Measurements from ENCODE around the gene PARM1. TPM values are rescaled to one million over a fixed set of nuclear protein-coding genes. Genes with fewer than 3 reads are reported as not detected.

Gene PARM1
- total and polyA plus RNA-seq, 7 donors: 21.9 to 107 (median 41.7) TPM

DNA sequence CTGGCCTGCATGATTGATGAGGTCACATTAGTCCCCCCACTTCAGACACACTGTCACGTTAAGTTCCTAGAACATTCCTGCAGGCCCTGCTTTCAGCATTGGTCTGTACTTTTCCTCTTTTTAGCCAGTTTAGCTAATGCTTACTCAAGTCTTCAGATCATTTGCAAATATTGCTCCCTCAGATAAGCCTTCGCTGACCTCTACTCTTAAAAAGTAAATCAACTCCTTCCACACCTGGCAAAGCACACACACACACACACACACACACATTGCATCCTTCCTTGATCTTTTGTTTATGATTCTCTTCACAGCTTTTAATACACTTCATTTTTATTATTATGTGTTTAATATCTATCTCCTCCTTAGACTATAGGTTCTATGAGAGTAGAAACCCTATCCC, 31.4 kb downstream of the PARM1 start:
- H3K27me3 ChIP-seq: no peaks in the 10 kb centered on the region
- DNase-seq: no peak
- intact Hi-C loops (cut with DNase I): no loop called here
- no peak overlapping the region for H3K4me3 ChIP-seq
- no peak overlapping the region for H3K27ac ChIP-seq
- H3K9me3 ChIP-seq: no peaks in the 10 kb centered on the region
- 86 to 87% methylated on average over 2 of the region's 2 CpGs for WGBS, 2 donors
- peaks cover 0 to 18% (median 12%) of the 10 kb centered on the region in 4 donors for H3K4me1 ChIP-seq
- no peak for TF ChIP-seq POLR2AphosphoS5 (IDR thresholded peaks at IDR 0.05)
- no peak for TF ChIP-seq EP300 (IDR thresholded peaks at IDR 0.05)
- TF ChIP-seq, protein P1, sequence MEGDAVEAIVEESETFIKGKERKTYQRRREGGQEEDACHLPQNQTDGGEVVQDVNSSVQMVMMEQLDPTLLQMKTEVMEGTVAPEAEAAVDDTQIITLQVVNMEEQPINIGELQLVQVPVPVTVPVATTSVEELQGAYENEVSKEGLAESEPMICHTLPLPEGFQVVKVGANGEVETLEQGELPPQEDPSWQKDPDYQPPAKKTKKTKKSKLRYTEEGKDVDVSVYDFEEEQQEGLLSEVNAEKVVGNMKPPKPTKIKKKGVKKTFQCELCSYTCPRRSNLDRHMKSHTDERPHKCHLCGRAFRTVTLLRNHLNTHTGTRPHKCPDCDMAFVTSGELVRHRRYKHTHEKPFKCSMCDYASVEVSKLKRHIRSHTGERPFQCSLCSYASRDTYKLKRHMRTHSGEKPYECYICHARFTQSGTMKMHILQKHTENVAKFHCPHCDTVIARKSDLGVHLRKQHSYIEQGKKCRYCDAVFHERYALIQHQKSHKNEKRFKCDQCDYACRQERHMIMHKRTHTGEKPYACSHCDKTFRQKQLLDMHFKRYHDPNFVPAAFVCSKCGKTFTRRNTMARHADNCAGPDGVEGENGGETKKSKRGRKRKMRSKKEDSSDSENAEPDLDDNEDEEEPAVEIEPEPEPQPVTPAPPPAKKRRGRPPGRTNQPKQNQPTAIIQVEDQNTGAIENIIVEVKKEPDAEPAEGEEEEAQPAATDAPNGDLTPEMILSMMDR (IDR thresholded peaks at IDR 0.05): no peak
- no peak for TF ChIP-seq POLR2A (IDR thresholded peaks at IDR 0.05)
- H3K36me3 ChIP-seq: no peaks in the 10 kb centered on the region

- intact Hi-C loops (cut with DNase I): no loop called here
- 71 to 82% methylated on average over 3 of the region's 3 CpGs for WGBS, 2 donors
- Histone ChIP-seq H3K36me3 (no peaks in the 10 kb centered on the region), H3K27me3 (no peaks in the 10 kb centered on the region), H3K4me3 (no peak overlapping the region), H3K4me1 (peaks cover 0 to 19% (median 14%) of the 10 kb centered on the region in 4 donors), H3K9me3 (no peaks in the 10 kb centered on the region), H3K27ac (peak overlapping the region in 2 of 4 donors; percentile 12 to 23)
- no peak for DNase-seq
- no peak for TF ChIP-seq POLR2A (IDR thresholded peaks at IDR 0.05)
- no peak for TF ChIP-seq POLR2AphosphoS5 (IDR thresholded peaks at IDR 0.05)
- TF ChIP-seq, protein P1 (IDR thresholded peaks at IDR 0.05): no peak
- no peak for TF ChIP-seq EP300 (IDR thresholded peaks at IDR 0.05)
These were observed 34.4 kb downstream of the PARM1 start for GRCh38 chr4:74967324-74967723.

- WGBS, 2 donors: 72 to 87% methylated on average over 2 of the region's 2 CpGs
- Histone ChIP-seq H3K27me3 (no peaks in the 10 kb centered on the region), H3K27ac (no peak overlapping the region), H3K4me3 (no peak overlapping the region), H3K4me1 (peaks cover 0 to 19% (median 14%) of the 10 kb centered on the region in 4 donors), H3K9me3 (no peaks in the 10 kb centered on the region), H3K36me3 (no peaks in the 10 kb centered on the region)
- DNase-seq: no peak
- intact Hi-C loops (cut with DNase I): no loop called here
- no peak for TF ChIP-seq POLR2A (IDR thresholded peaks at IDR 0.05)
- no peak for TF ChIP-seq EP300 (IDR thresholded peaks at IDR 0.05)
- no peak for TF ChIP-seq POLR2AphosphoS5 (IDR thresholded peaks at IDR 0.05)
- TF ChIP-seq, protein P1 (IDR thresholded peaks at IDR 0.05): no peak
These were observed 35.7 kb downstream of the PARM1 start for GRCh38 chr4:74968456-74969164.

DNA sequence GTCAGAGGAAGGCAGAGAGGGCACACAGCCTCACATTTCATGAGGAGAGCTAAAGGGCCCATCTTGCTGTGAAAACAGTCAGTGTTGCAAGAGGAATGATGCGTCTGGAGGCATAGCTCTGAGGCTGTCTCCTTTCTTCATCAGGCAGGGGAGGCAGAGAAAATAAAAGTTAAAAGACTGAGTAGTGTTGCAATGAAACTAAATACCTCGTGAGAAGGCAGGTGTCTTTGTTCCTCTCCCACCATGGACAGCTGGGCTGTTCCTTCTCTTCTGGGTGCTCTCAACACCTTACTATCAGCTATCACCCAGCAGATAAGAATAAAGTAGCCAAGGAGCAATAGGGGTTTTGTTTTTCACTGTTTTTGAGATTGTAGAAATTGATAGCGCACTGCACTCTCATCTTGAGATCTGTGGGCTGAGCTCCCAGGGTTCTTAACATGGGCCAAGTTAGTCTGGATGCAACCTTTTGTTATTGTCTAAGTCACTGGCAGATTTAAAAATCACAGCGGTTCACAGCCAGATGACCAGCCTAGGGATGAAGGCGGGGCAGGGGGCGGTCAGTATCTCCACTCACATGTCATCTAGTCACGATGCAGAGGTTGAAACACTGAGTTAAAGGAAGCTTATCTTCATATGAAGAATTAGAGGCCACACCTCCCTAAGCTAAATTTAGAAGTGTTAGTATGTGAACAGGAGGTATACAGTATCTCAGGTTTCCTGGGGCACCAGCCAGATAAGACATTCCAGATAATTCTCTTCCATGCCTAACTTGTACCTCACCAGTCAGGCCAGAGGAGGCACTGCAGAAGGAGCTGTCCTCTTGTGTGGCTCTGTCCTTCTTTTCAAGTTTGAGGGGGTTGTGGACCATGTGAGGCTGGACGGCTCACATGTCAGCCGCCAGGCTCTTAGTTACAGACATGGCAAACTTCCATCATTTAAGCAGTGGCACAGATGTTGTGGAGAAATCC, 36.9 kb downstream of the PARM1 start:
- 83 to 85% methylated on average over 9 of the region's 9 CpGs for WGBS, 2 donors
- intact Hi-C loops (cut with DNase I): no loop called here
- Histone ChIP-seq H3K27ac (no peak overlapping the region), H3K27me3 (no peaks in the 10 kb centered on the region), H3K36me3 (no peaks in the 10 kb centered on the region), H3K4me3 (no peak overlapping the region), H3K9me3 (no peaks in the 10 kb centered on the region), H3K4me1 (peaks cover 0 to 19% (median 14%) of the 10 kb centered on the region in 4 donors)
- no peak for TF ChIP-seq POLR2A (IDR thresholded peaks at IDR 0.05)
- TF ChIP-seq, protein P1 (IDR thresholded peaks at IDR 0.05): no peak
- TF ChIP-seq EP300 (IDR thresholded peaks at IDR 0.05): no peak
- DNase-seq: no peak
